NCI-H2171 (cell line): ENCODE measurements around the gene OR10H2.
"Not testable (repeated sequence)": the region's sequence is repeated elsewhere in the genome, so short reads cannot be mapped to it uniquely, and the experiment has no call there.

Source experiments
- DNase-seq: peaks from one replicate; lab custom pipeline; 2025; lab: John Stamatoyannopoulos, UW

OR10H2 gene

GRCh38 chr19:15727724-15728123 lies at the start of gene OR10H2:
OR10H2 (plus strand) TSS chr19:15728024; CDS start chr19:15728044, 20 bp downstream.
- no peak for DNase-seq

- no peak for DNase-seq
Measured at GRCh38 chr19:15679089-15679488, 48.7 kb upstream of the OR10H2 start.

- not testable (repeated sequence) for DNase-seq
Measured at GRCh38 chr19:15679865-15680264, 48.0 kb upstream of the OR10H2 start.

- DNase-seq = no peak
Measured at GRCh38 chr19:15680478-15681322, 47.1 kb upstream of the OR10H2 start.

GRCh38 chr19:15683411-15683810 lies 44.4 kb upstream of the OR10H2 start:
- no peak for DNase-seq

- DNase-seq = no peak
Measured at GRCh38 chr19:15684828-15685227, 43.0 kb upstream of the OR10H2 start.

- DNase-seq = no peak
Measured at GRCh38 chr19:15696654-15697194, 31.1 kb upstream of the OR10H2 start.

GRCh38 chr19:15701757-15702533 lies 25.9 kb upstream of the OR10H2 start:
- peak; percentile 11 for DNase-seq

GRCh38 chr19:15702534-15702930 lies 25.3 kb upstream of the OR10H2 start:
- peak; percentile 79 for DNase-seq

GRCh38 chr19:15714638-15715037 lies 13.2 kb upstream of the OR10H2 start:
- no peak for DNase-seq

GRCh38 chr19:15715642-15716041 lies 12.2 kb upstream of the OR10H2 start:
- DNase-seq = no peak

GRCh38 chr19:15717809-15718208 lies 10.0 kb upstream of the OR10H2 start:
- no peak for DNase-seq

GRCh38 chr19:15721268-15721667 lies 6.6 kb upstream of the OR10H2 start:
- no peak for DNase-seq

- no peak for DNase-seq
Measured at GRCh38 chr19:15722956-15723355, 4.9 kb upstream of the OR10H2 start.

- DNase-seq = no peak
Measured at GRCh38 chr19:15730538-15730937, 2.7 kb downstream of the OR10H2 start.

- DNase-seq = no peak
Measured at GRCh38 chr19:15732388-15732787, 4.6 kb downstream of the OR10H2 start.

- DNase-seq = no peak
Measured at GRCh38 chr19:15733895-15734294, 6.1 kb downstream of the OR10H2 start.

- no peak for DNase-seq
Measured at GRCh38 chr19:15737722-15738121, 9.9 kb downstream of the OR10H2 start, which contains the start of gene OR10H3. OR10H3 (plus strand) TSS chr19:15737985; CDS start chr19:15741393, 3,408 bp downstream.

GRCh38 chr19:15740785-15741184 lies 13.0 kb downstream of the OR10H2 start:
- DNase-seq = no peak

- no peak for DNase-seq
Measured at GRCh38 chr19:15748239-15748638, 20.4 kb downstream of the OR10H2 start.

GRCh38 chr19:15758379-15758778 lies 30.6 kb downstream of the OR10H2 start:
- no peak for DNase-seq

- DNase-seq = no peak
Measured at GRCh38 chr19:15759962-15760565, 32.2 kb downstream of the OR10H2 start.
